GM19467 (cell line): ENCODE measurements around the gene PLXNA2.
A peak's percentile ranks its signal among the peaks of the same experiment; 100 is the strongest.

Experiments used
- ATAC-seq: cut with Tn5 transposase; IDR thresholded peaks from one replicate; pipeline ENCODE4 v1.9.1; 2021; ENCODE audit warnings: mild to moderate bottlenecking, moderate library complexity; ENCODE audit not compliant: unreplicated experiment

PLXNA2 gene

DNA sequence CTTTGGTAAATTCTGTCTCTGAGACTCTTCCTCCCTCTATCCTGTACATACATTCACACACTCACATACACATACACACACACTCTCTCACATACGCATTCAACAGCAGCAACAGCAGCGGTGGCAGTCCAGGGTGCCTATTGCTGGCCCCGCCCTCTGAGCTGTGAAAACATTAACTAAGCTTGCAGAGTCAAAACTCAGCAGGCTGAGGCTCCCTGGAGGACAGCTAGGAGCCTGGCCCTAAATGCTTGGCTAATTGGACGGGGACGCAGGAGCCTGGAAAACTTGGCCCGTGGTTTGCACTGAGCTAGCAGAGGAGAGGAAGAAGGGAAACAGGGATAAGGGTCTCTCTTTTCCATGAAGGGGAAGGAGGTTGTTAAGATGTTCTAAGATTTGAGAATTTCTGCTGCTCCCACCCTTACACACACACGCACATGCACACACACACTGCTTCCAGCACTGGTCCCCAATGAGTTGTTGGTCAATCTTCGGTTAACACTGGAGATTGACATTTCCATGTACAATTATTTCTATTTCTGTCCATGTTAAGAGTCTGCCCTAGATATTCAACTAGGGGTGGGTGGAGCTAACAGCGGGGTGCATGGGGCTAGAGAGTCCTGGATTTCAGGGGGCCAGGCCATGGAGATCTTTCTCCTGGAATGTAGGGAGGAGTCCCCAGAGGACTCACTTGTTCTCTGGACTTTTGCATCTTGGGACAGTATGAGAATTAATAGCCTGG, 94.2 kb downstream of the PLXNA2 start:
- no peak for ATAC-seq

DNA sequence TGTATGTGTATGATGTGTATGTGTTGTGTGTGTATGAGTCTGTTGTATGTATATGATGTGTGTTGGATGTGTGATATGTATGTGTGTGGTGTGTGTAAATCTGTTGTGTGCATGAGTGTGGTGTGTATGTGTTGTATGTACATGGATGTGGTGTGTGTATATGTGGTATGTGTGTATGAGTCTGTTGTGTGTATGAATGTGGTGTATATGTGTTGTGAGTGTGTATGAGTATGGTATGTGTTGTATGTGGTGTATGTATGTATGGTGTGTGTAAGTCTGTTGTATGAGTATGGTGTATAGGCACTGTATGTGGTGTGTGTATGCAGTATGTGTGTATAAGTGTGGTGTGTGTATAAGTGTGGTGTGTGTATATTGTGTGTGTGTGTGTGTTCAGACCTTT, 95.0 kb downstream of the PLXNA2 start:
- ATAC-seq = no peak

DNA sequence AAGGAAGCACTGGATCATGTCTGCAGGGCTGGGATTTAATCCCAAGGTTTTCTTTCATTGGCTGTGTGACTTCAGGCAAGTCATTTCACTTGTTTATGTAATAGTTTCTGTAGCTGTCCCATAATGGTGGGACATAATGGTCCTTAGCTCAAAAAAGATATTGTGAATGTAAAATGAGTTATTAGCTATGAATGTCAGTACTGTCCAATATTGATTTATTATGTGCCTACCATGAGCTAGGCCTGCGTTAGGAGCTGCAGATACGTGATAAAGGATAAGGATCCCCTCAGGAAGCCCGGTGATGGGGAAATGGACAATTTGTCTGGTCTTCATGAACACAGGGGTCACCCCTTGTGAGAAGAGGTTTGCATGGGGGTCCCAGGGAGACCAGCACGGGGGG, 95.8 kb downstream of the PLXNA2 start:
- no peak for ATAC-seq

DNA sequence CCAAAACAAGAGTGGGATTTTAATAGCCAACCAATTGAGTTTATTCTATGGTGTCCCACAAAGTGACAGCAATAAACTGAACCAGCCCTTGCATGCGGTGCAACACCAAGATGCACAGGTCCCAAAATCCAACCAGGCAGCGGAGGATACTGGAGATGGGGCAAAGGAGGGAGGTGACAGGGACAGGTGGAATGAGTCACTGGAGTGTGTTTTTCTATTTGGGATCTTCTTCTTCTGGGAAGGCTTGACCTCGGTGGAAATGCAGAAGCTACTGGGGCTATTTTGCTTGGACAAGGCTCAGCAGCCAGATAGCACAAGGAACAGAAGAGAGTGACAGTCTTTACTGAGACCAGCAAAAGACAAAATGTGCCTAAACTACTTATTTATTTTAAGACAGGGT, 97.5 kb downstream of the PLXNA2 start:
- ATAC-seq = no peak

DNA sequence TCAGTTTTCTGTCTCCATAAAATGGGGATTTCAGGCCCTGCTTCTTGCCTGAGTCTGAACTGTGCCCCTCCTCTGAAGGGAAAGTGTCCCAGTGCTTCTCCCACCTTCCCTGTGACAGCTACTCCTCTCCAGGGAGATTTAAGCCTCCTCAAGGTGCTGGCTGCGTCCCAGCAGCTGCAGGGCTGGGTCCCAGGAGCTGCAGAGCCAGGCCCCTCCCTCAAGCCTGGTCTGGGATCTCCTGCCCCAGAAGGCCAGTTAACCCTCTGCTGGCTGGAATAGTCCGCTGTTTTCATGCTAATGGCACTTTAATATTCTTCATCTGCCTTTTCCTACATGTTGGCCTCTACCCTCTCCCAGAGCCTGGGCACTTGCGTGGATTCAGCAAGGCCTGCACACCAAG, 99.0 kb downstream of the PLXNA2 start:
- ATAC-seq = no peak

DNA sequence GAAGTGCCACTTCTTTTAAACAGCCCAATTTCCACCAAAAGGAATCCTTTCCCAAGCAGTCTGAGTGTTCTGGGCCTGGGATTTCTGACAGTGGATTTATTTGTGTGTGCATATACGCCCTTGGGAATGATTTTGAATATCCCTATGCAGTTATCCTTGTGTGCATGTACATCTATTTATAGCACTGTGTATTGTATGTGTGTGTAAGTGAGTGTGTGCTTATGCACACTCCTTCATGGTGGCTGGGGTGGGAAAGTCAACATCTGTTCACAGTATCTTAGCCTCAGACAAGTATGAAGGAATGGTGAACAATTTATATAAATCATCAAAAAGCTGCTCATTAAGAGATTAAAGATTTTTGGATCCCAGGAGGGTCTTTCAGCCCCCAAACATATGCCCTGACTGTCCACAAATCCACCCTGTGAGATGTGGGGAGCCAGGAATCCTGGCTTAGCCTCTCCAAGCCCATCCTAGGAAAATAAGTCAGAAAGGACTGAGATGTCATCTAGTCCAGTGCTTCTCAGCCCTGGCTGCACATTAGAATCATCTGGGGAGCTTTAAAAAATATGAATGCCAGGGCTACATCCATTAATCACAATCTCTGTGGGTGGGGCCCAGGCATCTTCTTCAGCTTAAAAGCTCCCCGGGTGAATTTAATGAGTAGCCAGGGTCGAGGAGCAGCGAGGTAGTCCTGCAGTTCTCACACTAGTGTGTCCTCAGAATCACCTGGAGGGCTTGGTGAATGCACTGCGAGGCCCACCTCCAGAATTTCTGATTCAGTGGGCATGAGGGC, 101.4 kb downstream of the PLXNA2 start:
- no peak for ATAC-seq

DNA sequence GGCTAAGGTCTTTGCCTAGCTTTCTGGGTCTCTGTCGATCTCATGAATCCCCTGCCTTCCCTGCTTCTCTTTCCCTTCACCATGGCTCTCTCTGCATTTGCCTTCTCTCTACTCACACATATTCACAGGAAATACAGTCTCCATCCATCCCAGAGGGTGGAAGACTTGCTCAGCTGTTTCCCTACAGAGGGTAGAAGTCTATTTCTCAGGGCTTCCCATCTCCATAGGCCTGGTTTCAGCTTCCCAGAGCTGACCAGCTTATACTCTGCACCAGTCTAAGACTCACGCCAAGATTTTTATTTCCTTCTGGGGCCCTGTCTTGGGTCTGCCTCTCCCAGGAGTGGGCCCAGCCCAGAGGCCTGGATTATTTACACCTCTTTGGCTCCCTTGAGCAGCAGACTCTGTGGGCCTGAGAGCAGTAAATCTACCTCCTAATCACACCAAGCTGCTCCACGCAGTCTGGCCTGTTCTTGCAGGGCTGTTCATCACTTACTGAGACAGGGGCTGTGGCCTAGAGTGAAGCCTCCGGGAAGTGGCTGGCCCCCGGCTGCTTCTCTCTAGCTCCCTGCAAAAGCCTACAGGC, 102.5 kb downstream of the PLXNA2 start:
- no peak for ATAC-seq

DNA sequence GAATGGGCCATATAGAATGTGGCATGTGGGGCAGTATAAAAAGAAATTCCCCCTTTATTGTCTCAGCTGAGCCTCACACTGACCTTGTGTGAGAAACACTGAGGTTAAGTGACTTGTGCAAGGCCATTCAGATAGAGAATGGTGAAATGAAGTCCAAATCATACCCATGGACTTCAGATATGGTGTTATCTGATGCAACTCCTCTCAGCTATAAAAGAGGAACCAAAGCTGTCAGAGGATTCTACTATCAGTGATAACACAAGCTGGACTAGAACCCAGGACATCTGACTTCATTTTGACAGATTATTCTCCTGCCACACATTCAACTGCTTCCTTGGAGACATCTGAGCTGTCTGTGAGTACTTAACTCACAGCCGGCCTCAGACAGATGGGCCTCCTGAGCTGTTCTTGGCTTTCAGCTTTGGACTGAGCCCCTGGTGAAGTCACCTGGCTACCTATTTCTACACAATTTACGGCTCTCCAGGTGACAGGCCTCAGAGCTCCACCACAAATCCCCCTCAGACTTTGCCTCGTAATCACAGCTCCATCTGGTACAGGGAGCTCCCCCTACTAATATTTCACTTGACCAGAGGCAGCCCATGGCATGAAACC, 104.6 kb downstream of the PLXNA2 start:
- no peak for ATAC-seq

DNA sequence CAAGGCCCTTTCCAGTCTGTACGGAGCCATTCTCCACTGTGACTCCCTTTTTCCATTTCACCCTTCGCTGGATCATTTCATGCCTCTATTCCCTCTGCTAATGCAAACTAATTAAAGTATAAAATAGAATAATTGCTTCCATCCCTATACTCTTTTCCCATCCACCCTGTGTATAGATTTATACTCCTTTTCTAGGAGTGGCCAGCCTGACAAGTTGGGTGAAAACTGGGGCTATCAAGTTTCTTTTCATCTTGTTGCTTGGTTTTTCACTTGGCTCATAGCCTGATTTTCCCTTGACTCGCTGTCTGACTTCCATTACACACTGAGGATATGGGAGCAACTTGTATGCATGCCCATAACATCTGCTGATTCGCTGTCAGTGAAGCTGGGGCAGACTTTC, 107.0 kb downstream of the PLXNA2 start:
- ATAC-seq = no peak

DNA sequence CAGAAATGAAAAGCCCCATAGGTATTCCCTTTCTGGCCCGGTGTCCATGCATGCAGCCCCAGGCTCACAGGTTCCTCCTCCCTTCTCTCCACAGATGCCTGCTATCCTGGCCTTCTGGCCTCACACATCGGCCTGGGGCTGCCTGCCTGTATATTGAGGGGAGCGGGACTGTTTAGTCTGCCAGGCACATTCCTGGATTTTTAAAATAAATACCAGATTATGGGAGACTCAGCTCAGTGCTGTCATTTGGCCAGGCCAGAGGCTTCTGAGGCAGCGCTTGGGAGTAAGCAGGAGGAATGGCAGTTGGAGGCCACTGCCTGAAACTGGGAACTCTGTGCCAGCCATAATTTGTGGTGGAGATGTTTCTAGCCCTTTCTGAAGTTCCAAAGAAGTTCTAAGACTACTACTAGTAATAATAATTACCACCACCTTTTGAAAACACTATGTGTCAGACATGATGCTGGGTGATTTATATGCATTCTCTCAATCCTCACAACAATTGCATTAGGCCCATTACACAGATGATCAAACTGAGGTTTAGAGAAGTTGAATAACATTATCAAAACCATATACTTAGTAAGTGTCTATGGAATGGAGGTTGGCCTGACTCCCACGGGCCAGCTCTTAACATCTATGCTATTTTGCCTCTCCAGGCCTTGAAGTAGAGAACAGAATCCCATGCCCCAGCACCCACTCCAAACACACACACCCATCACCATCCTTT, 107.6 kb downstream of the PLXNA2 start:
- ATAC-seq = no peak

DNA sequence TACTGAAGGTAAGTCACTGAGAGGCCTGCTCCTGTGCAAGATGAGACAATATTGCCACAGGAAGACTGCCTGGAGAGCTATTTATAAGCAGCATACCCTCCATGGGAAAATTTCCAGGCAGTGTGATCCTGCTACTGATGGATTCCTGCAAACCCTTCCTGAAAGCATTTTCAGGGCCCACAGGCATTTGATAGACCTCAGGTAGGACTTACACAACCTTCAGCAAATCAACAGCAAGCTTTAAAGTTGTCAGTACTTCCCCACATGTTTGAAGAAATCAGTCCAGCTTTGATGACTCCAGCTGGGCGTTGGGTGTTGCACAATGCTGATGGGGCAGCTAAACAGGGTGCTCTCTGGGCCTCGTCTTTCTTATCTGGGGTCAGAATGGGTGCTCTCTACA, 108.8 kb downstream of the PLXNA2 start:
- no peak for ATAC-seq

DNA sequence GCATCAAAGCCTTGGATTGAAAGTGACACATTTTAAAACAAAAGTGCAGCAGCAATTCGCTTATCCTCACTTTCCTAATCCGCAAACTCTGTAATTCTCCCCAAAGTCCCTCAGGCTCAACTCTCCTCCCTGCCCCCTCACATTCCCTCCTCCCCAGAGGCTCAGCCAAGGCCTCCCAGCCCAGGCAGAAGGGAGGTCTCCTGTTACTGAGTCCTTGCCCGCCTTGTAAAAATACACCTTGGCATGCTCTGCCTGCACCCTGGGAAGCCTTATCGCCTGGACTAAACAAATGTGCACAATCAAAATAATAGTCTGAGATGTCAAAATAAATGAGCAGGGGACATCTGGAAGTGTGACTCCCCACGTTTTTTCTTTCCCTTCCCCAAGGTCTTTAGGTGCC, 109.7 kb downstream of the PLXNA2 start:
- no peak for ATAC-seq

DNA sequence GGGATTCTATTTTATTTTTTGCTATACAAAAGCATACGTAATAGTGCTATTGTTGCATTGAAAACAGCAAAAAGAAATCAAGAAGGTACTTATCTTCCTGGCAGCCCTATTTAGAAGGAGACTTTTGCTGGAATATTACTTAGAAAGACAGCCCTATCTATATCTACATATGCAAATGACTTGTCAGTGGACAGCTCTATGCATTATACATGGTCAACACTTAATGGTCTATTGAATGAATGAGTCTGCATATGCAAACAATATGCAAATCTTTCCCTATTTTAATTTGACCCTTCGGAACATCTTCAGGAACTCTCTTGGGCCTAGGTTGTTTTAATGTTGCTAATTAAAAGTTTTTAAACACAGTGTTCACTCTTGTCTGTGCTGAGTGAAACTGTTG, 110.8 kb downstream of the PLXNA2 start:
- ATAC-seq = no peak

DNA sequence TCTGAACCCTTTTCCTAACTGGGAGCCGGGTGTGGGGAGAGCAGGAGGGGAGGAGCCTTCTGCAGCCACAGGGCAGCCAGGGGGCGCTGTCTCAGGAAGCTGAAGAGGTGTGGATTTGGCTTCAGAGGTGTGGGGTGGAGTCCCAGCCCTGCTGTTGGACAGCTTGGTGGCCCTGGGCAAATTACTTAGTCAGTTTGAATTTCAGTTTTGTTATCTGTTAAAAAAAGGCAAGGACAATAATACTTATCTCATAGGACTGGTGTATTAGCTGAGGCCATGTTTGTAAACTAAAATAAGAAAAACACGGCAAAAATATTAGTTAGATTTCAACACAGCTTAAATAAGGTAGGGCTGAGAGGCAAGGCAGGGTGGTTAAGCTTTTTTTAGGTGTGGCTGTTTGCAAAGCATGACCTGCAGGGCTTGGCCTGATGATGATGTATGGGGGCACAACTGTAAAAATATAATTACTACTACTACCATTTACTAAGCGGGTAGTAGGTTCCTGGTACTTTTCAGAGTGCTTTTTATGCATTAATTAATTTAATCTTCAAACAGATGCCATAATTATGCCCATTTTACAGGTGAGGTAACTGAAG, 111.8 kb downstream of the PLXNA2 start:
- peak; percentile 86 for ATAC-seq

DNA sequence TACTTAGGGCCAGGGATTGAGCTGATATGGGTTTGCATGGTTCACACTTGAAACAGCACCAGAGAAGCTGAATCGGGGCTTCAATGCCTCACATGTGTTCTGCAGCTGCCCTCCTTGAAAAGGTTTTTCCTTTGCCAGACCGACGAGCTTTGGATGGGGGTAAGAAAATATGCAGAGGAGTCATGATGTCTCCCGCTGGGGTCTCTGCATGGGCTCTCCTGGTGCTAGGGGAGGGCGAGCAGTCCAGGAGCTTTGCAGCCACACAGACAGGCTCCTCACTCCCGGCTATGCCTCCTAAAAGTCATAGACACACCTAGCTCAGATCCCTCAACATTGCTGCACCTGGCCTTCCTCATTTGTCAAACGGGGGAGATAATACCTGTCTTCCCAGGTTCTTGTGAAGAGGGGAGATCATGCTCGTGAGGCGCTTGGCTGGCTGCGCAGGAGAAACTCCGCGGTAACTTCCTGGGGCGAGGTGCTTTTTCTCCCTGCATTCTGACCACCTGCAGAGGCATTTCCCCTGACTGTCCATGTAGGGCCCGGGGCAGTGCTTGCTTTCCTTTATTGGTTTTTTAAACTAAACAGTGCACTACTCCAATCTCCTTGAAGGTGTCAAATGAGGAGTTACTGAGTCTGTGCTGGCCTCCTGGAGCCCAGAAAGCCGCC, 112.4 kb downstream of the PLXNA2 start:
- peak; percentile 31 for ATAC-seq

DNA sequence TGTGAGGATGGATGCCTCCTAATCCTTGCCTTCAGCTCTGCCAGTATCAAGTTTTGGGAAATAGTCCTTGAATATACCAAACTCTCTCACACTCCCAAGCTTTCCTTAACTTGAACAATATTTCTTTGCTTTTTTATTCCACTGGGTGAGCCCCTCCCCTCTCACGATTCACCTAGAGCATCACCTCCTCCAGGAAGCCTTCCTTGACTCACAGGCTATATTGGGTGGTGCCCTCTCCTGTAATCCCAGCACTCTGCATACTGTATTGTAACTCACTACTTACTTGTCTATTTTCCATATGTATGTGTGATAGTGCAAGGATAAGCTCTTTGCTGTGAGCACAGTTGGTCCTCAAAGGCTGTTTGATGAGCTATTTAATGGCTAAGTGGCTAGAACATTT, 114.7 kb downstream of the PLXNA2 start:
- ATAC-seq = no peak

DNA sequence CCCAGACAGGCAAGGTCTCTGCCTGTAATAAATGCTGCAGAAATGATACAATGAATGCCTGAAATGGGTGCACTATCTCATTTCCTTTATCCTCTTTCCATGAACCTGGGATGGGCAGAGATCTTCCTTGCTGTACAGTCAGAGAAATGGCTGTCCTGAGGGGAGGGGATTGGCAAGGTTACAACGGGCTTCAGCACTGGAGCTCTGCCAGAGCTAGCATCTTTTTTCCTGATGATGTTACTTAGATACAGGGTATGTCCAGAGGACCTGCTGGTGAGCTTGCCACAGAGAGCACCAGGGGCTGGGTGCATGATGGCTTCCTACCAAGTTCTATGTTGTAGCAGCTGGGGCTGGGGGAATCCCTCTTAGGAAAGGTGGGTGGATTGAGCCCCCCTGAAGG, 115.1 kb downstream of the PLXNA2 start:
- no peak for ATAC-seq

DNA sequence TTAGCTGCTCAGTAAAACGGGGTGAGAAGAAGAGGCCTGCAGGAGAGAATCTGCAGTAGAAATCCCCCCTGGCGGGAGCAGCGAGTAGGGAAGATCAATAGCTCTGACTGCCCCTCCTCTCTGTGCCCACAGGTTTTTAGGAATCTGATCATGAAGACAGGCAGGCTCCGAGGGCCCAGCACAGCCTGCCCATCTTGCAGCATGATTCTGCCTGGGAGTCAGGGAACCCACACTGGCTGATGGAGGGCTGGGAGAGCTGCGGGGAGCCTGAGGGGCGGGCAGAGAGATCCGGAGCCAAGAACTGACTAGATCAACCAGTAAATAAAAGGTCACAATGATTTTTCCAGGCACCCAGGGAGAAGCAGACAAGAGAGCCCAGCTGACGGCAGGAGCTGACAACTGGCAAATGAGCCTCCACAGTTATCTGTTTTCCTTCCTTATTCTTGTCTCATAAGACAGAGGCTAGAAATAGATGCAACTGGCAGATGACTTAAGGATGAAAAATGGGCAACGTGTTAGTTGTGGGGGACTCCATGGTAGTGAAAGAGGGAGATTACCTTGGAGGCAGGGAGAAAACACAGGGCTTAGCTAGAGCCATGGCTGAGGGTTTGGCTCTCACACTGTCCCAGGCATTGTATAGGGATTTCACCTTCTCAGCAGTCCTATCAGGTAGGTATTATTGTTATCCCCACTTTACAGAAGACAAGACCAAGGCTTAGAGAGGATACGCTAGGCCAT, 116.2 kb downstream of the PLXNA2 start:
- ATAC-seq = no peak

DNA sequence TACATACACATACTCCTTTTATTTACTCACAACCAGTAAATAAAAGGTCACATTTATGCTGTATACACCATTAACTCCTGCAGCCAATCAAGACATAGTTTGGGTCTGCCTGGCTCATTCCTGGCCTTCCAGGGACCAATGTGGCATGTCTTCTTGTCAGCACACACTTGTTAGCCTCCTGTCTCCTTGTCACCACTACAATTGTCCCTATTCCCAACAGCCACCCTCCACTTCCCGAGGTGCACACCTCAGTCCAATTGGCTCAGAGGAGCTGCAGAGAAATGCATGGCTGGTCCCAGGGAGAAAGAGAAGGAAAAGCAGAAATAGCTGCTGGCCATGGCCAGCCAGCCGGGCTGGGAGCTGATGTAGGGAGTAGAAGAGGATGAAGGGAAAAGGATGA, 116.9 kb downstream of the PLXNA2 start:
- ATAC-seq = no peak
